GM23338 (cell line): ENCODE measurements around the gene TRMT10B. TPM values are rescaled to one million over a fixed set of nuclear protein-coding genes. Genes with fewer than 3 reads are reported as not detected.

Experiments used
- ATAC-seq: fragments of 200-7000 bp; cut with Tn5 transposase; 3 replicates; pipeline ENCODE4 v1.9.1; 2020
- DNase-seq: peaks from one replicate; pipeline ENCODE4 v3.0.0-alpha.2; 2015; ENCODE audit warnings: low spot score
- H2AFZ ChIP-seq: fragments of 200-600 bp; sonication (generic); 2 replicates; pipeline ENCODE4 v1.8.0; 2016; ENCODE audit warnings: antibody characterized with exemption, mild to moderate bottlenecking, moderate library complexity
- H3F3A ChIP-seq: fragments of 200-600 bp; sonication (generic); replicated peaks from 2 replicates; pipeline ENCODE4 v1.8.0; 2017; ENCODE audit warnings: antibody characterized with exemption, mixed run types, low read depth
- H3K27ac ChIP-seq: fragments of 200-600 bp; sonication (generic); 2 replicates; pipeline ENCODE4 v1.6.1; 2016; ENCODE audit warnings: low read depth
- H3K27me3 ChIP-seq: fragments of 200-600 bp; sonication (generic); 2 replicates; pipeline ENCODE4 v1.8.0; 2016; ENCODE audit warnings: mild to moderate bottlenecking, mixed run types, moderate library complexity; ENCODE audit not compliant: insufficient read depth
- H3K36me3 ChIP-seq: fragments of 200-600 bp; sonication (generic); 2 replicates; pipeline ENCODE4 v1.8.0; 2016; ENCODE audit warnings: mild to moderate bottlenecking; ENCODE audit not compliant: insufficient read depth
- H3K4me1 ChIP-seq: fragments of 200-600 bp; sonication (generic); 2 replicates; pipeline ENCODE4 v1.8.0; 2016; ENCODE audit warnings: mild to moderate bottlenecking, moderate library complexity; ENCODE audit not compliant: insufficient read depth
- H3K4me2 ChIP-seq: fragments of 200-600 bp; sonication (generic); 2 replicates; pipeline ENCODE4 v1.7.1; 2017; ENCODE audit warnings: mixed run types
- H3K4me3 ChIP-seq: fragments of 200-600 bp; sonication (generic); 2 replicates; pipeline ENCODE4 v1.6.1; 2016; ENCODE audit warnings: mixed run types
- H3K79me2 ChIP-seq: fragments of 200-600 bp; sonication (generic); replicated peaks from 2 replicates; pipeline ENCODE4 v1.8.0; 2017; ENCODE audit warnings: mild to moderate bottlenecking; ENCODE audit not compliant: insufficient read depth
- H3K9me2 ChIP-seq: fragments of 200-600 bp; sonication (generic); 2 replicates; pipeline ENCODE4 v1.8.0; 2017; ENCODE audit not compliant: insufficient read depth
- H4K20me1 ChIP-seq: fragments of 200-600 bp; sonication (generic); replicated peaks from 2 replicates; pipeline ENCODE4 v1.8.0; 2017; ENCODE audit warnings: mild to moderate bottlenecking; ENCODE audit not compliant: insufficient read depth
- H3K27ac Mint-ChIP-seq: 2 replicates; pipeline ENCODE4 v1.8.0; 2020; ENCODE audit warnings: inconsistent platforms, mild to moderate bottlenecking, moderate library complexity, mixed read lengths
- H3K27me3 Mint-ChIP-seq: 3 replicates; pipeline ENCODE4 v1.8.0; 2022; ENCODE audit warnings: low read depth, mild to moderate bottlenecking, moderate library complexity, mixed read lengths, inconsistent platforms; ENCODE audit not compliant: insufficient read depth, poor library complexity
- H3K36me3 Mint-ChIP-seq: 3 replicates; pipeline ENCODE4 v1.8.0; 2021; ENCODE audit warnings: low read depth, mild to moderate bottlenecking, inconsistent platforms, moderate library complexity, mixed read lengths
- H3K4me1 Mint-ChIP-seq: 3 replicates; pipeline ENCODE4 v1.8.0; 2020; ENCODE audit warnings: mild to moderate bottlenecking, inconsistent platforms, mixed read lengths
- H3K4me3 Mint-ChIP-seq: 3 replicates; pipeline ENCODE4 v1.8.0; 2021; ENCODE audit warnings: moderate library complexity, mild to moderate bottlenecking, inconsistent platforms, mixed read lengths
- H3K9me3 Mint-ChIP-seq: 3 replicates; pipeline ENCODE4 v1.8.0; 2020; ENCODE audit warnings: moderate library complexity, mild to moderate bottlenecking, inconsistent platforms, mixed read lengths
- CREB1 ChIP-seq: fragments of 250-450 bp; sonication (Bioruptor Pico); IDR thresholded peaks from 2 replicates; pipeline ENCODE4 v1.5.0; 2020; ENCODE audit warnings: low read depth, mild to moderate bottlenecking, moderate library complexity
- EZH2 ChIP-seq: fragments of 200-600 bp; sonication (generic); IDR thresholded peaks from one replicate; pipeline ENCODE4 v1.8.0; 2017; ENCODE audit warnings: antibody characterized with exemption, mild to moderate bottlenecking, low read depth; ENCODE audit not compliant: unreplicated experiment
- EZH2phosphoT487 ChIP-seq: fragments of 200-600 bp; sonication (generic); IDR thresholded peaks from one replicate; pipeline ENCODE4 v1.8.1; 2018; ENCODE audit warnings: antibody characterized with exemption; ENCODE audit not compliant: unreplicated experiment
- NANOG ChIP-seq: IDR thresholded peaks from 2 replicates; pipeline ENCODE4 v1.6.1; 2016; ENCODE audit warnings: antibody characterized with exemption, borderline replicate concordance
- POLR2AphosphoS5 ChIP-seq: IDR thresholded peaks from 2 replicates; pipeline ENCODE4 v1.6.1; 2016; ENCODE audit warnings: antibody characterized with exemption, low read depth
- polyA plus RNA-seq: library from polyadenylated mRNA; unstranded; fragments of >200 nt; fragmentation: Nextera tagmentation; extraction: Ambion mirVana; gene quantifications from 2 replicates; pipeline ENCODE4 v1.2.1, GENCODE V29; 2016
- total RNA-seq: library from RNA; depleted of rRNA; stranded (reverse); fragments of >200 nt; shearing (Covaris generic); gene quantifications from 2 replicates; pipeline ENCODE4 v1.2.3, GENCODE V29; 2014
- TF ChIP-seq, protein P1 (sequence below): IDR thresholded peaks from one replicate; pipeline ENCODE4 v1.6.1; 2018; ENCODE audit warnings: antibody characterized with exemption; ENCODE audit not compliant: unreplicated experiment
- TF ChIP-seq, protein P2 (sequence below): IDR thresholded peaks from 2 replicates; pipeline ENCODE4 v1.6.1; 2016; ENCODE audit warnings: antibody characterized with exemption
- TF ChIP-seq, protein P3 (sequence below), 2 experiments: fragments of 200-600 bp in 1 of 2; sonication (generic) in 1 of 2; conservative IDR thresholded peaks; 2 replicates each; pipeline versions ENCODE4 v1.5.1 to v1.6.1; 2016 to 2017; ENCODE audit warnings: antibody characterized with exemption in 2 of 2, low read depth in 2 of 2, mild to moderate bottlenecking in 2 of 2, moderate library complexity in 1 of 2

Gene TRMT10B
- total and polyA plus RNA-seq, 2 experiments from 2014 or later, result 3.1 to 10.8 TPM

DNA sequence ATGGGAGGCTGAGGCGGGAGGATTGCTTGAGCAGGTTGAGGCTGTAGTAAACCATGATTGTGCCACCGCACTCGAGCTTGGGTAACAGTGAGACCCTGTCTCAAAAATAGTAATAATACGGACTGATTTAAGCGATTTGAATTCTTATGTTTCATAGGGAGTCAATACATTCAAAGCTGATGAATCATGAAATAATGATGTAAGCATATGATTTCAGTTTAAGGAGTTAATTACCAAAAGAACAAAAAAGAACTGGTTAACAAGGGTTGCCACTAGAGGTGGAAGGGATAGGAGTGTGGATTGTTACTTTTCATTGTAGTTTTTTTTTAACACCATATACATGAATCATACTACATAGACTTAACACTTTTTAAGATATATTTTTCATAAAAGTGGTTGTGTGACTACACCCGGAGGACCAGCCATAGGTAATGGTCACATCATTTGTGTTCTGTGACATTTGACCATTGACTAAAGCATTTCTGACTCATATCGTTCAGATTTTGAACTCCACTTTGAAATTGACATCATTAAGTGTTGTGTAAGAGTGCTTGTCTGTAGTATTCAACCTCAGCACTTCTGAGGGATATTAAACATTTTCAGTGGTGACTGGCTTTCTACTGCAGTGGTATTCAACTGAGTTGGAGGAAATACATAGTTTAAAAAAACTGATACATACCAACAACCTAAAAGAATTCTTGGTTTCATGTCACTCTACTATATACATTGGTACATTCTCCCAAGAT, 7.0 kb downstream of the TRMT10B start:
- Histone ChIP-seq H3K27me3 (no peaks in the 10 kb centered on the region), H3K27ac (no peak overlapping the region), H4K20me1 (peaks cover 1% of the 10 kb centered on the region), H2AFZ (no peak overlapping the region), H3K4me1 (no peaks in the 10 kb centered on the region), H3K4me2 (no peak overlapping the region), H3K4me3 (no peak overlapping the region), H3F3A (no peaks in the 10 kb centered on the region), H3K36me3 (no peaks in the 10 kb centered on the region), H3K9me2 (no peaks in the 10 kb centered on the region), H3K79me2 (no peaks in the 10 kb centered on the region)
- H3K27me3 Mint-ChIP-seq, result no peaks in the 10 kb centered on the region
- H3K9me3 Mint-ChIP-seq, result 0 out of 3 replicates have a peak, but pooled peaks cover 3% of the 10 kb centered on the region
- ATAC-seq (no peak), DNase-seq (no peak)
- TF ChIP-seq NANOG (no peak), EZH2phosphoT487 (no peak), POLR2AphosphoS5 (no peak), EZH2 (no peak), CREB1 (CRISPR knock-in tag) (no peak)
- TF ChIP-seq, protein P1, sequence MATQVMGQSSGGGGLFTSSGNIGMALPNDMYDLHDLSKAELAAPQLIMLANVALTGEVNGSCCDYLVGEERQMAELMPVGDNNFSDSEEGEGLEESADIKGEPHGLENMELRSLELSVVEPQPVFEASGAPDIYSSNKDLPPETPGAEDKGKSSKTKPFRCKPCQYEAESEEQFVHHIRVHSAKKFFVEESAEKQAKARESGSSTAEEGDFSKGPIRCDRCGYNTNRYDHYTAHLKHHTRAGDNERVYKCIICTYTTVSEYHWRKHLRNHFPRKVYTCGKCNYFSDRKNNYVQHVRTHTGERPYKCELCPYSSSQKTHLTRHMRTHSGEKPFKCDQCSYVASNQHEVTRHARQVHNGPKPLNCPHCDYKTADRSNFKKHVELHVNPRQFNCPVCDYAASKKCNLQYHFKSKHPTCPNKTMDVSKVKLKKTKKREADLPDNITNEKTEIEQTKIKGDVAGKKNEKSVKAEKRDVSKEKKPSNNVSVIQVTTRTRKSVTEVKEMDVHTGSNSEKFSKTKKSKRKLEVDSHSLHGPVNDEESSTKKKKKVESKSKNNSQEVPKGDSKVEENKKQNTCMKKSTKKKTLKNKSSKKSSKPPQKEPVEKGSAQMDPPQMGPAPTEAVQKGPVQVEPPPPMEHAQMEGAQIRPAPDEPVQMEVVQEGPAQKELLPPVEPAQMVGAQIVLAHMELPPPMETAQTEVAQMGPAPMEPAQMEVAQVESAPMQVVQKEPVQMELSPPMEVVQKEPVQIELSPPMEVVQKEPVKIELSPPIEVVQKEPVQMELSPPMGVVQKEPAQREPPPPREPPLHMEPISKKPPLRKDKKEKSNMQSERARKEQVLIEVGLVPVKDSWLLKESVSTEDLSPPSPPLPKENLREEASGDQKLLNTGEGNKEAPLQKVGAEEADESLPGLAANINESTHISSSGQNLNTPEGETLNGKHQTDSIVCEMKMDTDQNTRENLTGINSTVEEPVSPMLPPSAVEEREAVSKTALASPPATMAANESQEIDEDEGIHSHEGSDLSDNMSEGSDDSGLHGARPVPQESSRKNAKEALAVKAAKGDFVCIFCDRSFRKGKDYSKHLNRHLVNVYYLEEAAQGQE, result no peak
- TF ChIP-seq, protein P2, sequence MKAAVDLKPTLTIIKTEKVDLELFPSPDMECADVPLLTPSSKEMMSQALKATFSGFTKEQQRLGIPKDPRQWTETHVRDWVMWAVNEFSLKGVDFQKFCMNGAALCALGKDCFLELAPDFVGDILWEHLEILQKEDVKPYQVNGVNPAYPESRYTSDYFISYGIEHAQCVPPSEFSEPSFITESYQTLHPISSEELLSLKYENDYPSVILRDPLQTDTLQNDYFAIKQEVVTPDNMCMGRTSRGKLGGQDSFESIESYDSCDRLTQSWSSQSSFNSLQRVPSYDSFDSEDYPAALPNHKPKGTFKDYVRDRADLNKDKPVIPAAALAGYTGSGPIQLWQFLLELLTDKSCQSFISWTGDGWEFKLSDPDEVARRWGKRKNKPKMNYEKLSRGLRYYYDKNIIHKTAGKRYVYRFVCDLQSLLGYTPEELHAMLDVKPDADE, result no peak
- TF ChIP-seq, protein P3, sequence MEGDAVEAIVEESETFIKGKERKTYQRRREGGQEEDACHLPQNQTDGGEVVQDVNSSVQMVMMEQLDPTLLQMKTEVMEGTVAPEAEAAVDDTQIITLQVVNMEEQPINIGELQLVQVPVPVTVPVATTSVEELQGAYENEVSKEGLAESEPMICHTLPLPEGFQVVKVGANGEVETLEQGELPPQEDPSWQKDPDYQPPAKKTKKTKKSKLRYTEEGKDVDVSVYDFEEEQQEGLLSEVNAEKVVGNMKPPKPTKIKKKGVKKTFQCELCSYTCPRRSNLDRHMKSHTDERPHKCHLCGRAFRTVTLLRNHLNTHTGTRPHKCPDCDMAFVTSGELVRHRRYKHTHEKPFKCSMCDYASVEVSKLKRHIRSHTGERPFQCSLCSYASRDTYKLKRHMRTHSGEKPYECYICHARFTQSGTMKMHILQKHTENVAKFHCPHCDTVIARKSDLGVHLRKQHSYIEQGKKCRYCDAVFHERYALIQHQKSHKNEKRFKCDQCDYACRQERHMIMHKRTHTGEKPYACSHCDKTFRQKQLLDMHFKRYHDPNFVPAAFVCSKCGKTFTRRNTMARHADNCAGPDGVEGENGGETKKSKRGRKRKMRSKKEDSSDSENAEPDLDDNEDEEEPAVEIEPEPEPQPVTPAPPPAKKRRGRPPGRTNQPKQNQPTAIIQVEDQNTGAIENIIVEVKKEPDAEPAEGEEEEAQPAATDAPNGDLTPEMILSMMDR (conservative IDR thresholded peaks at IDR 0.05; ENCODE audit: low read depth in 2 of 2), result no peak
- no peaks in the 10 kb centered on the region for H3K4me1 Mint-ChIP-seq
- peaks cover 10% of the 10 kb centered on the region; the same call in 2 of the 3 replicates for H3K36me3 Mint-ChIP-seq
- H3K27ac Mint-ChIP-seq, result no peak overlapping the region
- no peak overlapping the region for H3K4me3 Mint-ChIP-seq
